ENCODE data around the gene CNGA4.
A peak's percentile ranks its signal among the peaks of the same experiment; 100 is the strongest.

The CNGA4 gene

DNA sequence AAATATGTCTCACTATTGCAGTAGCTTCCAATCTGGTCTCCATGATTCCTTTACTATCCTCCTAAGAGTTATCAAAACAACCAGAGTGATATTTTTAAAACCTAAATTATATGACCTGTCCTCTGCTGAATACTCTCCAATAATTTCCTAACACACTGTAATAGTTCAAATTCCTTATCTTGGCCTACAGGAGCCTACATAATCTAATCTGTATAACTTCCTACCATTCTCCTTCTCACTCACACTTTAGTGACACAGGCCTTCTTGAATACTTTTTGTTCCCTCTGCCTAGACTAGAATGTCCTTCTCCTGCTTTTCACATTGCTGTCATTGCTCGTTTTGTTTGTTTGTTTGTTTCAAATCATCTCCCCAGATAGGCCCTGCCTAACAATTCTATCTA lies 13.9 kb upstream of the CNGA4 start:
- Histone ChIP-seq H3K27me3 (ENCODE audit: control insufficient read depth, insufficient read depth, low read length) (no peaks in the 10 kb centered on the region), H3K4me1 (ENCODE audit: control insufficient read depth, insufficient read depth, low read length) (no peaks in the 10 kb centered on the region), H3K27ac (ENCODE audit: low read depth, low read length) (no peak overlapping the region), H3K9ac (ENCODE audit: low read depth, low read length) (no peak overlapping the region), H3K4me3 (ENCODE audit: low read depth, low read length) (no peak overlapping the region), H3K36me3 (ENCODE audit: control insufficient read depth, insufficient read depth, low read length) (peaks cover 39% of the 10 kb centered on the region), H3K9me3 (ENCODE audit: control insufficient read depth, insufficient read depth, low read length) (no peaks in the 10 kb centered on the region)

DNA sequence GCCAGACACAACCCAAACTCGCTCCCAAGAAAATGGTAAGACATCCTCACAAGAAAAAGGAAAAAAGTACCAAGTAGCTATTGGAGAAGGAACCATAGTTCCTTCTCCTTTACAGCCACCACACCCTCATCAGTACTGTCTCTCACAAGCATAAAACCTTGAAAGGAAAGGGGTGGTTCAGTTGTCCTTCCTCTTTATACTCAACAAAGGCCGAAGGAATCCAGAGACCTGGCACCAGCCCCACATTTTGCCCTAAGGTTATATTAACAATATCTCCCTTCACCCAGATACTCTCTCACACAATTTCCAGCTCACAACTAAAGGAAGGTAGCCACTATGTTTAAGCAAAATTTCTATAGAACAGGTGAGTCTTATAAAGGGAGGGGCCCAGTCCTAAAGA lies 13.0 kb upstream of the CNGA4 start:
- no peaks in the 10 kb centered on the region for H3K27me3 ChIP-seq (ENCODE audit: control insufficient read depth, insufficient read depth, low read length)
- no peak overlapping the region for H3K4me3 ChIP-seq (ENCODE audit: low read depth, low read length)
- peaks cover 34% of the 10 kb centered on the region for H3K36me3 ChIP-seq (ENCODE audit: control insufficient read depth, insufficient read depth, low read length)
- no peak overlapping the region for H3K9ac ChIP-seq (ENCODE audit: low read depth, low read length)
- no peaks in the 10 kb centered on the region for H3K4me1 ChIP-seq (ENCODE audit: control insufficient read depth, insufficient read depth, low read length)
- no peak overlapping the region for H3K27ac ChIP-seq (ENCODE audit: low read depth, low read length)
- H3K9me3 ChIP-seq (ENCODE audit: control insufficient read depth, insufficient read depth, low read length), result no peaks in the 10 kb centered on the region

DNA sequence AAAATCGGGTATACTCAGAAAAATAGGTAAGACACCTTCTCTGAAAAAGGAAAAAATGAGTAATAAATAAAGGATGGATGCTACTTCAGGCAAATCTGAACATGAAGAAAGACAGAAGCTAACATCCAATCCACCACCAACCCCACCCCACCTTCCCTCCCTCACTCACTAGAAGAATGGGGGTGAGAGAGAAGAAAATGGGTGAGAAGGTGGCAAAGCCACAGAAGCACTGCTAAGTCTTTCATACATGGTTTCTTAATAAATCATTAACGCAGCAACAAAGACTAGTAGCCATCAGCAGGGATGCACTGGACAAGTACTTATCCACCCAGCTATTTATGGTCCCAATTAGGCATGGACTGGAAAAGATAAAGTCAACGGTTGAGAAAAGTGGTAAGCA lies 10.4 kb upstream of the CNGA4 start:
- H3K36me3 ChIP-seq (ENCODE audit: control insufficient read depth, insufficient read depth, low read length), result peaks cover 10% of the 10 kb centered on the region
- no peak overlapping the region for H3K9ac ChIP-seq (ENCODE audit: low read depth, low read length)
- no peak overlapping the region for H3K4me3 ChIP-seq (ENCODE audit: low read depth, low read length)
- no peaks in the 10 kb centered on the region; the same call in 1 of the 2 replicates for H3K4me1 ChIP-seq (ENCODE audit: control insufficient read depth, insufficient read depth, low read length)
- no peaks in the 10 kb centered on the region for H3K9me3 ChIP-seq (ENCODE audit: control insufficient read depth, insufficient read depth, low read length)
- H3K27me3 ChIP-seq (ENCODE audit: control insufficient read depth, insufficient read depth, low read length), result no peaks in the 10 kb centered on the region
- H3K27ac ChIP-seq (ENCODE audit: low read depth, low read length), result no peak overlapping the region

DNA sequence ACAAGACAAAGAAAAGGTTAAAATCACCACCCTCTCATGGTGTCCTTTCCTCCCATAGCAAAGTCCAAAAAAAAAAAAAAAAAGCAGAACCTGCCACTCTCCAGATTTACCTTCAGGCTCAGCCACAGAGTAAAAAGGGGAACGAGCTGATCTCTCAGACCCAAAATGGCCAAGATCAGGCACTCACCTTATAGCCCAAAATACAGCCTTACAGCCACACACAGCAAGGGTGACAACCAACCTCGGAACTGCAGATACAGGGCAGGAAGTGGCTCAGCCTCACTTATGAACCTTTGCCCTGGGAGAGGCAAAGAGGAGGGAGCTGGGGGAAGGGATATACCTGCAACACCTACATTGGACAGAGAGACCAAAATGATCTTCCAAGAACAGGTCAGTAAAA lies 9.0 kb upstream of the CNGA4 start:
- Histone ChIP-seq H3K36me3 (ENCODE audit: control insufficient read depth, insufficient read depth, low read length) (no peaks in the 10 kb centered on the region), H3K9ac (ENCODE audit: low read depth, low read length) (no peak overlapping the region), H3K4me3 (ENCODE audit: low read depth, low read length) (no peak overlapping the region), H3K4me1 (ENCODE audit: control insufficient read depth, insufficient read depth, low read length) (no peaks in the 10 kb centered on the region; the same call in 1 of the 2 replicates), H3K27ac (ENCODE audit: low read depth, low read length) (no peak overlapping the region), H3K9me3 (ENCODE audit: control insufficient read depth, insufficient read depth, low read length) (no peaks in the 10 kb centered on the region), H3K27me3 (ENCODE audit: control insufficient read depth, insufficient read depth, low read length) (no peaks in the 10 kb centered on the region)

DNA sequence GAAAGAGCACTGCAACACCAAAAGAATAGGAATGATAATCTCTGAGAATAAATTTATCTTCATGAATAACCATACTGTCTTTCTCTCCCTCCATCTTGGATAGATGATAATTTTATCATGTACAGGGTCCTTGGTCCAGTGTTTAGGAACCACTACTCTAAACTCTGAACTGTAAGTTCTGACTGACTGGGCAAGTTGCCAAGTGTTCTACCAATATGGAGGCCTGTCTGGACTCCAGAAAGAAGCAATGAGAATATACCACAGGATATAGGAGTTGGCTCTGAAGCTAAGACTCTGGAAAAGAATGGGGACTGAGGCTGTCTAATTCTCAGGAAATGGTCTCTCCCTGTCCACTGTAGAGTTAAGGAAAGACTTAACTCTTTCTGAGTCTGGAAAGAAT lies 6.0 kb upstream of the CNGA4 start:
- H3K36me3 ChIP-seq (ENCODE audit: control insufficient read depth, insufficient read depth, low read length), result no peaks in the 10 kb centered on the region
- no peaks in the 10 kb centered on the region for H3K27me3 ChIP-seq (ENCODE audit: control insufficient read depth, insufficient read depth, low read length)
- H3K4me3 ChIP-seq (ENCODE audit: low read depth, low read length), result no peak overlapping the region
- no peaks in the 10 kb centered on the region for H3K9me3 ChIP-seq (ENCODE audit: control insufficient read depth, insufficient read depth, low read length)
- H3K27ac ChIP-seq (ENCODE audit: low read depth, low read length), result no peak overlapping the region
- H3K9ac ChIP-seq (ENCODE audit: low read depth, low read length), result no peak overlapping the region
- no peaks in the 10 kb centered on the region; the same call in 1 of the 2 replicates for H3K4me1 ChIP-seq (ENCODE audit: control insufficient read depth, insufficient read depth, low read length)

- H3K36me3 ChIP-seq (ENCODE audit: control insufficient read depth, insufficient read depth, low read length), result no peaks in the 10 kb centered on the region
- no peaks in the 10 kb centered on the region for H3K9me3 ChIP-seq (ENCODE audit: control insufficient read depth, insufficient read depth, low read length)
- peak overlapping the region; percentile 73 for H3K4me3 ChIP-seq (ENCODE audit: low read depth, low read length)
- H3K27me3 ChIP-seq (ENCODE audit: control insufficient read depth, insufficient read depth, low read length), result peaks cover 2% of the 10 kb centered on the region; the same call in 1 of the 2 replicates
- peak overlapping the region; percentile 41 for H3K9ac ChIP-seq (ENCODE audit: low read depth, low read length)
- no peaks in the 10 kb centered on the region; the same call in 1 of the 2 replicates for H3K4me1 ChIP-seq (ENCODE audit: control insufficient read depth, insufficient read depth, low read length)
- H3K27ac ChIP-seq (ENCODE audit: low read depth, low read length), result no peak overlapping the region
These were observed 4.9 kb upstream of the CNGA4 start for GRCh38 chr11:6233984-6234386.

DNA sequence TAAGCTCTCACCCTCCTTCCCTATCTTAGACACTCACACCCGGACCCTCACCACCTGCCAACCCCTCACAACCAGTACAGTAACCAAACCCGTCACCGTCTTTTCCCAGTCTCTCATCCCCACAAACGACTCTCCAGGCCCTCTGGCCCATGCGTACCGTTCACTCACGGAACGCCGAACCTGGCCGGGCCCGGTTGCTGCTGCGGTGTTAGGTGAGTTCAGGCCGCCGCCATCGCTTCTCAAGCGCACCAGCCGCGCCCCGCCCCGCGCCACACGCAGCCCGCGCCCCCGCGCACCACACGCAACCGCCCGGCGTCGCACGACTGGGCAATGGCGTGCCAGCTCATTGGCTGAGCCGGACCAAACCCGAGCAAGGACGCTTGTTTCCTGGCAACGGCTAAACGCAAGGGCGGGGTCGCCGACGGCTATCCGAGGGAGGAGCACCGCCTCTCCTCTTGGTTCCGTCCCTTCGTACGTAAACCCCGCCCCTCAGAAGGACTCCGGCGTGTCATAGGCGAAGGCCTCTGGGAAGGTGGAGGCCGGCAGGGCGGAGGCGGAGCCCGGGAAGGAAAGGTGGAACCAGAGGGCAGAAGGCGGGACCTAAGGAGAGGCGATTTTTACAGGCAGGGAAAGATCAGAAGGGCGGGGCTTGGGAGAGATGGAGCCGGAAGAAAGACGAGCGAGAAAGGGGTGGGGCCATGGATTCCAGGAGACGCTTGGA lies 4.3 kb upstream of the CNGA4 start, which contains the start of gene FHIP1B:
Gene FHIP1B, minus strand, starts transcription at position 250 of the 721 bp plus-strand sequence. CDS start 10,120 bp downstream, outside the sequence.
- Histone ChIP-seq H3K27ac (ENCODE audit: low read depth, low read length) (peak within 1 kb of the TSS; percentile 86), H3K9me3 (ENCODE audit: control insufficient read depth, insufficient read depth, low read length) (no peaks in the 10 kb centered on the region), H3K36me3 (ENCODE audit: control insufficient read depth, insufficient read depth, low read length) (no peaks in the 10 kb centered on the region), H3K4me1 (ENCODE audit: control insufficient read depth, insufficient read depth, low read length) (no peaks in the 10 kb centered on the region; the same call in 1 of the 2 replicates), H3K4me3 (ENCODE audit: low read depth, low read length) (peak within 1 kb of the TSS; percentile 73), H3K9ac (ENCODE audit: low read depth, low read length) (peak within 1 kb of the TSS; percentile 64), H3K27me3 (ENCODE audit: control insufficient read depth, insufficient read depth, low read length) (peaks cover 2% of the 10 kb centered on the region; the same call in 1 of the 2 replicates)

GRCh38 chr11:6237266-6237665 lies 1.6 kb upstream of the CNGA4 start:
- Histone ChIP-seq H3K36me3 (ENCODE audit: control insufficient read depth, insufficient read depth, low read length) (no peaks in the 10 kb centered on the region), H3K9me3 (ENCODE audit: control insufficient read depth, insufficient read depth, low read length) (no peaks in the 10 kb centered on the region), H3K9ac (ENCODE audit: low read depth, low read length) (no peak overlapping the region), H3K4me1 (ENCODE audit: control insufficient read depth, insufficient read depth, low read length) (no peaks in the 10 kb centered on the region; the same call in 1 of the 2 replicates), H3K4me3 (ENCODE audit: low read depth, low read length) (no peak overlapping the region), H3K27me3 (ENCODE audit: control insufficient read depth, insufficient read depth, low read length) (peaks cover 2% of the 10 kb centered on the region; the same call in 1 of the 2 replicates), H3K27ac (ENCODE audit: low read depth, low read length) (no peak overlapping the region)

- no peaks in the 10 kb centered on the region; the same call in 1 of the 2 replicates for H3K4me1 ChIP-seq (ENCODE audit: control insufficient read depth, insufficient read depth, low read length)
- no peak overlapping the region for H3K4me3 ChIP-seq (ENCODE audit: low read depth, low read length)
- H3K27me3 ChIP-seq (ENCODE audit: control insufficient read depth, insufficient read depth, low read length), result peaks cover 2% of the 10 kb centered on the region; the same call in 1 of the 2 replicates
These were observed 1.1 kb upstream of the CNGA4 start for GRCh38 chr11:6237761-6238302.

GRCh38 chr11:6240139-6240538 lies 1.2 kb downstream of the CNGA4 start:
- Histone ChIP-seq H3K4me1 (ENCODE audit: control insufficient read depth, insufficient read depth, low read length) (no peaks in the 10 kb centered on the region), H3K9ac (ENCODE audit: low read depth, low read length) (no peak overlapping the region), H3K9me3 (ENCODE audit: control insufficient read depth, insufficient read depth, low read length) (no peaks in the 10 kb centered on the region), H3K27me3 (ENCODE audit: control insufficient read depth, insufficient read depth, low read length) (peaks cover 2% of the 10 kb centered on the region; the same call in 1 of the 2 replicates), H3K36me3 (ENCODE audit: control insufficient read depth, insufficient read depth, low read length) (no peaks in the 10 kb centered on the region), H3K4me3 (ENCODE audit: low read depth, low read length) (no peak overlapping the region), H3K27ac (ENCODE audit: low read depth, low read length) (no peak overlapping the region)

More at GRCh38 chr11:6237761-6238302, 1.1 kb upstream of the CNGA4 start:
- Histone ChIP-seq H3K9ac (ENCODE audit: low read depth, low read length) (no peak overlapping the region), H3K27ac (ENCODE audit: low read depth, low read length) (no peak overlapping the region), H3K36me3 (ENCODE audit: control insufficient read depth, insufficient read depth, low read length) (no peaks in the 10 kb centered on the region), H3K9me3 (ENCODE audit: control insufficient read depth, insufficient read depth, low read length) (no peaks in the 10 kb centered on the region)

DNA sequence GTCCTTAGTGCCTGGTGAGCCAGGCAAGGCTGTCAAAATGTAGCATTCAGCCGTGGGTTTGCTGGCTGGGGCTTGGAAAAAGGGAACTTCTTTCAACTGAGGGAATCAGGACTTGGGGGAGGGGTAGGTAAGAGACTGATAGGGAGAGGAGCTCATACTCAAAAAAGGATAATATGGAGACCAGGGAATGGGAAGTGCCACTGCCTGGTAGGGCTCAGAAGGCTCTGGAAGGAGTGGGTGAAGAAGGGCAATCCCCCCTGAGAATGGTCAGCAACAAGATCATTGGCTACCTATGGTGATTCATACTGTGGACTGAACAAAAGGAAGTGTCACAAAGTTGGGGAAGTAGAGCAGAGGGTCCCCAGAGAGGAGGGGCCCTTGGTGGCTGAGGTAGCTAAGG lies 1.9 kb downstream of the CNGA4 start:
- no peaks in the 10 kb centered on the region for H3K4me1 ChIP-seq (ENCODE audit: control insufficient read depth, insufficient read depth, low read length)
- no peak overlapping the region for H3K9ac ChIP-seq (ENCODE audit: low read depth, low read length)
- H3K36me3 ChIP-seq (ENCODE audit: control insufficient read depth, insufficient read depth, low read length), result no peaks in the 10 kb centered on the region
- H3K9me3 ChIP-seq (ENCODE audit: control insufficient read depth, insufficient read depth, low read length), result no peaks in the 10 kb centered on the region
- H3K4me3 ChIP-seq (ENCODE audit: low read depth, low read length), result no peak overlapping the region
- peaks cover 2% of the 10 kb centered on the region; the same call in 1 of the 2 replicates for H3K27me3 ChIP-seq (ENCODE audit: control insufficient read depth, insufficient read depth, low read length)
- H3K27ac ChIP-seq (ENCODE audit: low read depth, low read length), result no peak overlapping the region
